GM12801 (cell line): ENCODE results near the gene KCNK10.

Experiments
- CTCF ChIP-seq: IDR thresholded peaks from one replicate; pipeline ENCODE4 v1.5.1; 2011; ENCODE audit warnings: control low read depth; ENCODE audit not compliant: insufficient read length; ENCODE audit errors: extremely low read depth

KCNK10 gene

DNA sequence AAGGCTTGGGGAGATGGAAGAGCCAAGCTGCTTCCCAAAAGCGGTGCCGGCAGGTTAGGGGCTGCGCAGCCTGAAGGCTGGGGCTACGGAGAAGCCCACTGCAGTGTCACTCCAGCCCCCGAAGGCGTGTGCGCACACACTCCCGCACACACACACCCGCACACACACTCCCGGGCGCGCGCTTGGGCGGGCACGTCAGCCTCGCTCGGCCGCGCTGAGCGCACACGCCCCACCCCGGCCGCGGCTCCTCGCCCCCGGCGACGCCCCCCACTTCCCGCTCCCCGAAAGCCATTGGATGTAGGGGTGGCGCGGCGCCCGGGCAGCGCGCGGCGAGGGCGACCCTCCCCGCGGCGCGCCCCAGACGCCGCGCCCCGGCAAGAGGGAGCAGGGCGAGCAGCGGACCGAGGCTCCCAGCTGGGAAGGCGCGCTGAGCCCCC, at the start of gene KCNK10:
KCNK10 (minus strand) TSS at position 184 of the 437 bp plus-strand sequence. CDS start 471 bp downstream, outside the sequence.
- TF ChIP-seq CTCF: no peak

- TF ChIP-seq CTCF: no peak
Measured at GRCh38 chr14:88369496-88369895, 46.4 kb upstream of the KCNK10 start.

DNA sequence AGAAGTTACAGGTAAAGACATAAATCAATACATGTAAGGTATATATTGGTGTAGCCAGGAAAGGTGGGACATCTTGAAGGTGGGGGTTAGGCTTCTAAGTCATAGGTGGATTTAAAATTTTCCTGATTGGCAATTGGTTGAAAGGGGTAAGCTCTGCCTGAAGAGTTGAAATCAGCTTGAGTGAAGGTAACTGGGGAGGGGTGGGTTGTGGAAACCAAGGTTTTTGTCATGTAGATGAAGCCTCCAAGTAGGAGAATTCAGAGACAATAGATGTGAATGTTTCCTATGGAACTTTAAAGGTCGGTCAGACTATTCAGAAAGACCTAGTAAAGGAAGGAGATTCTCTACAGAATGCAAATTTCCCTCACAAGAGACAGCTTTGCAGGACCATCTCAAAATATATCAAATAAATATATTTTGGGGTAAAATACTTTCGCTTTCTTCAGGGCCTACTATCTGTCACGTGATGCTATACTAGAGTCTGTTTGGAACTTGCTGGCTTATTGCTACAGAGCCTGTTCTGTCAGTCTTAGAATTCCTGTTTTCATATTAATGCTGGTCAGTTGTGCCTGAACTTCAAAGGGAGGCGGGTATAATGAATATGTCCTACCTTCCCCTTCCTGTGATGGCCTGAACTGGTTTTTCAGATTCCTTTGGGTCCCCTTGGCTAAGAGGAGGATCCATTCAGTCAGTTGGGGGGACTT, 41.8 kb upstream of the KCNK10 start:
- TF ChIP-seq CTCF: no peak

DNA sequence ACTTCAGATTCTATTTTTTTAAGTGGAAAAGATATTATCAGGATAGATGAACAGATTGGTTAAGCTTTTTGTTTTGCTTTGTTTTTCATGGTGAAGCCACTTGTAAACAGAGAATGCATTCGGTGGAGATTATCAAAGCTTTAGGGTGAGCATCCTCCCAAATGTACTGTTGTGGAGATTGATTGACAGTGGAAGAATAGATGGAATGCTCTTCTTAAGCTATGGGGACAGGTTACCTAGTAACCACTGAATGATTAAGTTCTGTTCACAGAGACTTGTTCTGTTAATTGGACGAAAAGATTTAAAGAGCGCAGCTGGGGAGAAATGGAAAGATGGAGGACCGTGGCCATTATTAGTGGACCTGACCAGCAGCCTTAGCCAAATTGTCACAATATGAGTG, 40.6 kb upstream of the KCNK10 start:
- no peak for TF ChIP-seq CTCF

DNA sequence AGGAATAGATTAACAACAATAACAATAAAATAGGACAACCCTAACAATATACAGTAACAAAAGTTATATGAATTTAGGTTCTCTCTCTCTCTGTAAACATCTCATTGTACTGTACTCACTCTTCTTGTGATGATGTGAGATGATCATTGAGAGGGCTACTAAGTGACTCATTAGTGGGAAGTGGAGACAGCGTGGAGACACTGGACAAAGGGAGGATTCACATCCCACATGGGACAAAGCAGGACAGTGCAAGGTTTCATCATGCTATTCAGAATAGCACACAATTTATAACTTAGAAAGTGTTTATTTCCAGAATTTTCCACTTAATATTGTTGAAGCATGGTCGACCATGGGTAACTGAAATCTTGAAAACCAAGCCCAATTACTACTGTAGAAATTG, 36.4 kb upstream of the KCNK10 start:
- TF ChIP-seq CTCF: no peak

DNA sequence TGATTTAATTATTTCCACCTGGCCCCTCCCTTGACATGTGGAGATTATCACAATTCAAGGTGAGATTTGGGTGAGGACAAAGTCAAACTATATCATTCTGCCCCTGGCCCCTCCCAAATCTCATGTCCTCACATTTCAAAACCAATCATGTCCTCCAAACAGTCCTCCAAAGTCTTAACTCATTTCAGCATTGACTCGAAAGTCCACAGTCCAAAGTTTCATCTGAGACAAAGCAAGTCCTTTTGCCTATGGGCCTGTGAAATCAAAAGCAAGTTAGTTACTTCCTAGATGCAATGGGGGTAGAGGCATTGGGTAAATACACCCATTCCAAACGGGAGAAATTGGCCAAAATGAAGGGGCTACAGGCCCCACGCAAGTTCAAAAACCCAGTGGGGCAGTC, 31.3 kb upstream of the KCNK10 start:
- TF ChIP-seq CTCF: no peak

- no peak for TF ChIP-seq CTCF
Measured at GRCh38 chr14:88352698-88353097, 29.6 kb upstream of the KCNK10 start.
